Measurements from ENCODE around the gene FFAR4.

GRCh38 chr10:93580828-93581227 lies 14.4 kb downstream of the FFAR4 start:
- TF ChIP-seq POLR2A (IDR thresholded peaks at IDR 0.05; ENCODE audit: control extremely low read depth in 1 of 2, low read depth in 2 of 2, low read length in 2 of 2): no peak
- TF ChIP-seq, protein P1, sequence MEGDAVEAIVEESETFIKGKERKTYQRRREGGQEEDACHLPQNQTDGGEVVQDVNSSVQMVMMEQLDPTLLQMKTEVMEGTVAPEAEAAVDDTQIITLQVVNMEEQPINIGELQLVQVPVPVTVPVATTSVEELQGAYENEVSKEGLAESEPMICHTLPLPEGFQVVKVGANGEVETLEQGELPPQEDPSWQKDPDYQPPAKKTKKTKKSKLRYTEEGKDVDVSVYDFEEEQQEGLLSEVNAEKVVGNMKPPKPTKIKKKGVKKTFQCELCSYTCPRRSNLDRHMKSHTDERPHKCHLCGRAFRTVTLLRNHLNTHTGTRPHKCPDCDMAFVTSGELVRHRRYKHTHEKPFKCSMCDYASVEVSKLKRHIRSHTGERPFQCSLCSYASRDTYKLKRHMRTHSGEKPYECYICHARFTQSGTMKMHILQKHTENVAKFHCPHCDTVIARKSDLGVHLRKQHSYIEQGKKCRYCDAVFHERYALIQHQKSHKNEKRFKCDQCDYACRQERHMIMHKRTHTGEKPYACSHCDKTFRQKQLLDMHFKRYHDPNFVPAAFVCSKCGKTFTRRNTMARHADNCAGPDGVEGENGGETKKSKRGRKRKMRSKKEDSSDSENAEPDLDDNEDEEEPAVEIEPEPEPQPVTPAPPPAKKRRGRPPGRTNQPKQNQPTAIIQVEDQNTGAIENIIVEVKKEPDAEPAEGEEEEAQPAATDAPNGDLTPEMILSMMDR (IDR thresholded peaks at IDR 0.05; ENCODE audit: control extremely low read depth in 1 of 3, insufficient read depth in 1 of 3, low read depth in 1 of 3, low read length in 3 of 3): no peak

Data from H1 (cell line).